Jurkat, Clone E6-1 (cell line): Measurements from ENCODE around the gene DHRSX.
"Not testable (repeated sequence)": the region's sequence is repeated elsewhere in the genome, so short reads cannot be mapped to it uniquely, and the experiment has no call there.

Experiments used
- DNase-seq: peaks from one replicate; pipeline ENCODE4 v3.0.0-alpha.2; 2011; ENCODE audit warnings: low read depth, low spot score
- H3K4me3 ChIP-seq: 2 replicates; pipeline ENCODE4 v1.5.1; 2011; ENCODE audit warnings: mild to moderate bottlenecking, low read length, control low read depth, moderate library complexity

The DHRSX gene

DNA sequence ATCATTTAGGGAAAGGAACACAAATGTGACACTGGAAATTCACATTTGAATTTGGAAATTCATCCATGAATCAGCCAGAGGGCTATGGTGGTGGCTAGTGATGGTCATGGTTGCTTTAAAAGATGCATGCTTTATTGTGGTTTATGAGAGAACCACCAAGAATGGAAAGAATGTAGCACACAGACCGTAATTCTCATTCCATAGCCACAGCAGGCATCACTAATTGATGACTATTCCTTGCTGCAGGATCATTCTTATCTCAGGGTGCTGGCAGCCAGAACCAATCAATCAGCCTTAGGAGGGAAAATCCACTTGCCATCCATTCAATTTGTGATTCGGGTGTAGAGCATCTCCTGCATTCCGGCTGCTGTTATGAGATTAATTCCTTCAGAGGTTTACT lies 115.6 kb downstream of the DHRSX start:
- no peak for DNase-seq
- H3K4me3 ChIP-seq = no peak overlapping the region

GRCh38 chrX:2384486-2384885 lies 116.3 kb downstream of the DHRSX start:
- H3K4me3 ChIP-seq = no peak overlapping the region
- no peak for DNase-seq

GRCh38 chrX:2383735-2384134 lies 117.0 kb downstream of the DHRSX start:
- no peak for DNase-seq
- H3K4me3 ChIP-seq = no peak overlapping the region

DNA sequence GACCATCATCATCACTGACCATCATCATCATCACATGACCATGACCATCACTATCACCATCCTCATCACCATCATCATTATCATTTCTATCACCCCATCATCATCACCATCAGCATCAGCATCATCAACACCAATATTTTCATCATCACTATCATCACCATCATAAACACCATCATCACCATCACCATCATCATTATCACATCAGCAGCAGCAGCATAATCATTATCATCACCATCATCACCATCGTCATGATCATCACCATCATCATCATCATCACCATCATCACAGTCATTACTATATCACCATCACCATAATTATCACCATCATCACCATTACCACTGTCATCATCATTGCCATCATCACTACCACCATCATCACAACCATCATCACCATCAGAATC lies 117.6 kb downstream of the DHRSX start:
- H3K4me3 ChIP-seq = no peak overlapping the region
- no peak for DNase-seq

GRCh38 chrX:2382433-2383048 lies 118.2 kb downstream of the DHRSX start:
- not testable (repeated sequence) for DNase-seq, H3K4me3 ChIP-seq

- DNase-seq = peak; percentile 4
- H3K4me3 ChIP-seq = no peak overlapping the region
These were observed 124.6 kb downstream of the DHRSX start for GRCh38 chrX:2376166-2376565.

GRCh38 chrX:2374086-2374485 lies 126.7 kb downstream of the DHRSX start:
- no peak for DNase-seq
- H3K4me3 ChIP-seq = no peak overlapping the region

GRCh38 chrX:2373615-2374014 lies 127.2 kb downstream of the DHRSX start:
- no peak for DNase-seq
- no peak overlapping the region for H3K4me3 ChIP-seq

DNA sequence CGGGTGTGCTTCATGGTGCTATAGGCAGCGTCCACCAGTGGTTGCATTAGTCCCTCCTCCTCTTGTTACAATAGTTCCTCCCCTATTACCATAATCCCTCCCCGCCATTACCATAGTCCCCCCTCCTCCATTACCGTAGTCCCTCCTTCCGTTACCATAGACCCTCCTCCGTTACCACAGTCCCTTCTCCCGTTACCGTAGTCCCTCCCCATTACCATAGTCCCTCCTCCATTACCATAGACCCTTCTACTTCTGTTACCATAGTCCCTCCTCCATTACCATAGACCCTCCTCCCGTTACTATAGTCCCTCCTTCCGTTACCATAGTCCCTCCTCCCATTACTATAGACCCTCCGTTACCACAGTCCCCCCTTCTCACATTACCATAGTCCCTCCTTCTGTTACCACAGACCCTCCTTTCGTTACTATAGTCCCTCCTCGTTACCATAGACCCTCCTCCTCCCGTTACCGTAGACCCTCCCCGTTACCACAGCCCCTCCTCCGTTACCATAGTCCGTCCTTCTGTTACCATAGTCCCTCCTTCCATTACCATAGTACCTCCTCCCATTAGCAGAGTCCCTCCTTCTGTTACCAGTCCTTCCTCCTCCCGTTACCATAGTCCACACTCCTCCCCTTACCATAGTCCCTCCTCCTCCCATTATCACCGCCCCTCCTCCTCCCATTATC lies 129.6 kb downstream of the DHRSX start:
- DNase-seq = no peak
- no peak overlapping the region for H3K4me3 ChIP-seq

- no peak overlapping the region for H3K4me3 ChIP-seq
- DNase-seq = no peak
These were observed 130.3 kb downstream of the DHRSX start for GRCh38 chrX:2370456-2370855.

GRCh38 chrX:2369206-2369605 lies 131.6 kb downstream of the DHRSX start:
- DNase-seq = no peak
- no peak overlapping the region for H3K4me3 ChIP-seq

DNA sequence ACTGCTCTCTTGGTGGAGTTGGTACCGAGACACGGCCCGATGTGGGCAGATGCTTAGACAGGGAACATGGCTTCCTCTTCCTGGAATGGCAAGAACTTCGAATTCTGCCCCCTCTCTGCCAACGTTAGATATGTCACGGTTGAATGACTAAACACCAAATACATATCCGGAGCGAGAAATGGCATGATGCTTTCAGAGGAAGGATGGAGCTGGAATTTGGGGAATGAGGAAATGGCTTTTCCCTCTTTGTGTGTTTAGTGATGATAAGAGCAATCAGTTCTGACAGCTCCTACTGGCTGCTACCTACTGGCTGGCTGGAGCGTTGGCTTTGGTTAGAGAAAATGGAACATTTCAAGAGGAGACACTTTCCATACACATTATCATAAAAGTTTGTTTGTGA lies 140.0 kb downstream of the DHRSX start:
- DNase-seq = no peak
- H3K4me3 ChIP-seq = no peak overlapping the region

DNA sequence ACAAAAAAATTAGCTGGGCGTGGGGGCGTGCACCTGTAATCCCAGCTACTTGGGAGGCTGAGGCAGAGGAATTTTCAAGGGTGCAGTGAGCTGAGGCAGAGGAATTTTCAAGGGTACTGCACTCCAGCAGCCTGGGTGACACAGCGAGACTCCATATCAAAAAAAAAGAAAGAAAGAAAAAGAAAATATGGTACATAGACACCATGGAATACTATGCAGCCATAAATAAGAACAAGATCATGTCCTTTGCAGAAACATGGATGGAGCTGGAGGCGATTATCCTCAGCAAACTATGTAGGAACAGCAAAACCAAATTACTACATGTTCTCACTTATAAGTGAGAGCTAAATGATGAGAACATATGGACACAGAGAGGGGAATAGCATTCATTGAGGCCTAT lies 141.3 kb downstream of the DHRSX start:
- not testable (repeated sequence) for H3K4me3 ChIP-seq, DNase-seq

DNA sequence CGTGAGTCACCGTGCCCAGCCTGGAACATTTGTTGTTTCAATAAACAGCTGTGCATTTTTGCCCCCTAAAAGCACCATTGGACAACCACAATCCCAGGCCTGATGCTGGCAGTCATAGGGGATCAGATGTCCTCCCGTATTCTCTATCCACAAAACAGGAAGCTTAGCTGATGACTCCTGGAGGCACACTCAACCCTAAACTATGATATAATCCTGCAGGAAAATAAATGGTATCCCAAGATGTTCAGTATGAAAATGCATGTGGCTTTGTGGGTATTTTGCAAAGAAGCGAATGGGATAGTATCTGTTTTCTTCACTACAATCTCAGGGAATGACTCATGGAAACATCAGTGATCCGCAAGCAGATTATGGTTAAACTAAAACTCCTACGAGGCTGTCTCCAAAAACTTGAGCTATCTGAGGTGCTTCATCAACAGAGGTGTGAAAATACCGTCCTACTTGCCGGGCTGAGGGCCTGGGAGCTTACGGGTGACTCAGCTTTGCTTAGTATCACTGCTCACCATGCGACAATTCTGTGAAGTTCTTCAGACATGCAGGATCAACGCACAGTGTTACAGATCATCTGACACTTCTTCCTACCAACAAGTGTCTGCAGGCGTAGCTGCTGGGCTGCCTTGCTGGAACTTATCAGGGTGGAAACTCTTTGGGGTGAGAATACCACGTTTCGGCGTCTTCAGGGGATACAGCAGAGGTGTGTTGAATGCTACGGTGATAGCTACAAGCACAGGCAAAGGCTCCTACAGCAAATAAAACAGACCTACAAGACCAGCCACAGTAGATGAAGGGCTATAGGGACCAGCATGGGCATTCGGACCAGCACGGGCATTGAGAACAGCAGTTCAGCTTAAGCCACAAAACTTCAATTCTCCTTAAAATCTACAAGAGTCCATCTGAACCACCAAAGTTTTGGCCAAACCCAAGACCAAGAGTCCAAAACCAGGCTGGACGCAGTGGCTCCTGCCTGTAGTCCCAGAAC lies 148.5 kb downstream of the DHRSX start:
- DNase-seq = no peak
- no peak overlapping the region for H3K4me3 ChIP-seq

DNA sequence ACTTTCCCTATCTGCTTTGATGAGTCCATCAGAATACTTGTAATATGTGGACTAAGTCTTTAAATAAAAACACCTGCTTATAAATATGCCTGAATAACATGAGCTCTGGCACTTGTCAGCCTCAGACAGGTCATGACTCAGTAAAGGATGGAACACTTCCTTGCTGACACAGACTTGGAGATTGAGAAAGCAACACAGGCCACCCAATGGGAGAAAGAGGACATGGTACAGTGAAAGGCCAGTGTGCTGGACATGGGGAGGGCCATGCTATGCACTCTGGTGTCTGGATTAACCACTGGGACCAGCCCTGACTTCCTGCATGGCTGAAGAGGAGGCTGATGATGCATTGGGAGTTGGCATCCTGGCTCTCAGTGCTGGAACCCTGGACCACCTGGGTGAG lies 149.5 kb downstream of the DHRSX start:
- no peak overlapping the region for H3K4me3 ChIP-seq
- DNase-seq = no peak

DNA sequence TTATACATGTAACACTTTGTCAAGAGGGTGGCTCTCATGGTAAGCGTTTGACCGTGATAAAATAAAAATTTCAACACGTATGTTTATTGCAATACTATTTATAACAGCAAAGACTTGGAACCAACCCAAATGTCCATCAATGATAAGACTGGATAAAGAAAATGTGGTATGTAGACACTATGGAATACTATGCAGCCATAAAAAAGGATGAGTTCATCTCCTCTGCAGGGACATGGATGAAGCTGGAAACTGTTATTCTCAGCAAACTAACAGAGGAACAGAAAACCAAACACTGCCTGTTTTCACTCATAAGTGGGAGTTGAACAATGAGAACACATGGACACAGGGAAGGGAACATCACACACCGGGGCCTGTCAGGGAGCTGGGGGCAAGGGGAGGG lies 150.1 kb downstream of the DHRSX start:
- not testable (repeated sequence) for DNase-seq, H3K4me3 ChIP-seq

- DNase-seq, H3K4me3 ChIP-seq: not testable (repeated sequence)
These were observed 150.7 kb downstream of the DHRSX start for GRCh38 chrX:2350036-2350435.

DNA sequence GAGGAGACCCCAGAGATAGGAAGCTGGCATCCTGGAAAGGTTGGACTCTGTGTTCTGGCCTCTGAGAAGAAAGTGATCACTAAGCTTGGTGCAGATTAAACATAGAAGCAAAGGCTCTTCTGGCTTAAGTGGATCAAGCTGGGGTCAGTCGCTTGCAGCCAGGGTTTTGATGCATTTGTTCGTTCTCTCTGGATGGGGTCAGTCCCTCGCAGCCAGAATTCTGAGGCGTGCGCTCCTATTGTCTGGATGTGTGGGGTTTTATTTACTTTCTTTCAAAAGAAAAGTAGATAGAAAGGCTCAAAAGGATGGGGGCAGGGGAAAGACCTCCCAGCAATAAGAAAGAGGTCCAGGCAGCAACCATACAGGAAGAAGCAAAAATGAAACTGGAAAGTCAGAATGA lies 152.6 kb downstream of the DHRSX start:
- no peak overlapping the region for H3K4me3 ChIP-seq
- no peak for DNase-seq

DNA sequence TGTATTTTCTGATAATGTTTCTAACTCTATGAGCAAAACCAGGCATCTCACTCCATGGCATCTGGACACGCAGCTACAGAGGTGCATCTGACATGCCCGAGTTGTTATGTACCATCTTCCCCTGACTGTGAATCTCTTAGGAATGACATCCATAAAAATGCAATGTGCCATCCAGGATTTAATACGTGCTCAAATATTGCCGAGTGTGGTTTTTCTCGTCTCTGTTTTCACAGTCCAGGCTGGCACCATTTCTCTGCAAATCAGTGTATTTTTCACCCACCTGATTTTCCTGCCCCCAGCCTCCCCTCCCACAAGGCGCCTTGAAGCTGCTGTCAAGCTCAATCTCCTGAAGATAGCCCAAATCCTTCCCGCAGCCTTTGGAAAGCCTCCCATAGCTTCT lies 154.6 kb downstream of the DHRSX start:
- no peak for DNase-seq
- no peak overlapping the region for H3K4me3 ChIP-seq

- no peak for DNase-seq
- no peak overlapping the region for H3K4me3 ChIP-seq
These were observed 155.2 kb downstream of the DHRSX start for GRCh38 chrX:2345562-2345961.
